HepG2 (cell line): ENCODE data around the gene WNT3. TPM values are rescaled to one million over a fixed set of nuclear protein-coding genes. Genes with fewer than 3 reads are reported as not detected.

Experiments used
- ATAC-seq: fragments of 200-7000 bp; cut with Tn5 transposase; 3 replicates; pipeline ENCODE4 v1.9.1; 2020; ENCODE audit warnings: mild to moderate bottlenecking, moderate library complexity
- BruUV-seq: library from RNA; stranded (reverse); fragments of 400-500 nt; replicated peaks from 2 replicates; lab custom pipeline; 2021; lab: Mats Ljungman, UMichigan
- CTCF ChIA-PET: fragments of 300-600 bp; formaldehyde crosslinking; extraction: SDS; loops from one replicate; lab custom pipeline; 2021; ENCODE audit warnings: low total read pairs, inconsistent platforms, low intra/inter-chr PET ratio; lab: Yijun Ruan, JAX
- POLR2A ChIA-PET: fragments of 350-600 bp; sonication (Branson Sonifier 250); formaldehyde crosslinking; loops from one replicate; lab custom pipeline; 2020; ENCODE audit warnings: antibody characterized with exemption, inconsistent platforms; lab: Yijun Ruan, JAX
- DNase-seq: peaks from one replicate; pipeline ENCODE4 v3.0.0-alpha.2; 2015; ENCODE audit warnings: low spot score
- FAIRE-seq: peaks from 3 replicates; lab custom pipeline; 2011; peaks lifted over from hg19 to GRCh38; lab: Jason Lieb, UNC
- H2AFZ ChIP-seq: one replicate; pipeline ENCODE4 v1.6.1; 2011; ENCODE audit warnings: low read length, inconsistent platforms
- H3K27ac ChIP-seq: fragments of 300-600 bp; 3 replicates; pipeline ENCODE4 v1.8.0; 2011; ENCODE audit warnings: mixed run types, mild to moderate bottlenecking, mixed read lengths, low read length, inconsistent platforms; ENCODE audit not compliant: insufficient read depth; ENCODE audit errors: extremely low read length
- H3K27me3 ChIP-seq, 2 experiments: fragments of 200-600 bp in 1 of 2; 2 replicates in 1 of 2; 3 replicates in 1 of 2; pipeline versions ENCODE4 v1.6.0 to v1.8.0; 2011; ENCODE audit warnings: low read length in 2 of 2, mild to moderate bottlenecking in 2 of 2, moderate library complexity in 2 of 2, inconsistent platforms in 1 of 2; ENCODE audit not compliant: insufficient read depth in 2 of 2, control insufficient read depth in 1 of 2
- H3K36me3 ChIP-seq, 2 experiments: fragments of 200-600 bp in 1 of 2; replicated peaks in 1 of 2; 2 replicates in 1 of 2; 3 replicates in 1 of 2; pipeline versions ENCODE4 v1.5.1 to v1.8.0; 2011; ENCODE audit warnings: low read length in 2 of 2, inconsistent platforms in 1 of 2; ENCODE audit not compliant: insufficient read depth in 2 of 2, control insufficient read depth in 1 of 2
- H3K4me1 ChIP-seq: 2 replicates; pipeline ENCODE4 v1.5.1; 2012; ENCODE audit warnings: low read length, inconsistent platforms; ENCODE audit not compliant: insufficient read depth
- H3K4me2 ChIP-seq: 2 replicates; pipeline ENCODE4 v1.6.0; 2011; ENCODE audit warnings: low read depth, low read length, inconsistent platforms
- H3K4me3 ChIP-seq, 3 experiments: fragments of 200-600 bp in 1 of 3; sonication (generic), shearing (Covaris generic) in 1 of 3; replicated peaks in 1 of 3; 2 replicates each; pipeline ENCODE4 v1.5.1; 2011 to 2016; ENCODE audit warnings: low read length in 3 of 3, inconsistent platforms in 2 of 3, low read depth in 2 of 3, mild to moderate bottlenecking in 2 of 3, control low read depth in 1 of 3, mixed read lengths in 1 of 3; ENCODE audit not compliant: insufficient read depth in 1 of 3
- H3K79me2 ChIP-seq: one replicate; pipeline ENCODE4 v1.6.1; 2011; ENCODE audit warnings: low read length, inconsistent platforms; ENCODE audit not compliant: insufficient read depth
- H3K9ac ChIP-seq: 2 replicates; pipeline ENCODE4 v1.6.0; 2011; ENCODE audit warnings: mild to moderate bottlenecking, low read depth, low read length, inconsistent platforms; ENCODE audit not compliant: insufficient read depth
- H3K9me3 ChIP-seq: 2 replicates; pipeline ENCODE4 v1.5.1; 2012; ENCODE audit warnings: mild to moderate bottlenecking, low read length
- H4K20me1 ChIP-seq: 2 replicates; pipeline ENCODE4 v1.6.0; 2011; ENCODE audit warnings: inconsistent platforms, mild to moderate bottlenecking, low read length, moderate library complexity; ENCODE audit not compliant: insufficient read depth
- BRCA1 ChIP-seq: sonication (generic); formaldehyde crosslinking; IDR thresholded peaks from 2 replicates; pipeline ENCODE4 v1.4.0; 2020; ENCODE audit warnings: missing genetic modification reagents
- HNF1A ChIP-seq, 2 experiments: sonication (generic) in 1 of 2; formaldehyde crosslinking in 1 of 2; IDR thresholded peaks; 2 replicates each; pipeline versions ENCODE4 v1.4.0 to v1.6.1; 2016 to 2020; ENCODE audit warnings: borderline replicate concordance in 1 of 2, low read depth in 1 of 2, mild to moderate bottlenecking in 1 of 2, missing genetic modification reagents in 1 of 2
- NCOA1 ChIP-seq: sonication (generic); formaldehyde crosslinking; IDR thresholded peaks from 2 replicates; pipeline ENCODE4 v1.9.0; 2021; ENCODE audit warnings: missing genetic modification reagents
- NFKB2 ChIP-seq: sonication (generic); formaldehyde crosslinking; IDR thresholded peaks from 2 replicates; pipeline ENCODE4 v1.4.0; 2020; ENCODE audit warnings: missing genetic modification reagents, borderline replicate concordance
- PRDM15 ChIP-seq: sonication (generic); formaldehyde crosslinking; IDR thresholded peaks from 2 replicates; pipeline ENCODE4 v1.4.0; 2020; ENCODE audit warnings: missing genetic modification reagents
- TARDBP ChIP-seq: sonication (generic); formaldehyde crosslinking; IDR thresholded peaks from 2 replicates; pipeline ENCODE4 v1.8.0; 2022; ENCODE audit warnings: mild to moderate bottlenecking, missing genetic modification reagents
- ZBTB34 ChIP-seq: sonication (generic); formaldehyde crosslinking; IDR thresholded peaks from 2 replicates; pipeline ENCODE4 v1.8.0; 2022; ENCODE audit warnings: mild to moderate bottlenecking, missing genetic modification reagents
- ZNF274 ChIP-seq: sonication (generic); formaldehyde crosslinking; IDR thresholded peaks from 2 replicates; pipeline ENCODE4 v1.5.1; 2020; ENCODE audit warnings: mild to moderate bottlenecking, missing genetic modification reagents
- ZNF737 ChIP-seq: sonication (generic); formaldehyde crosslinking; IDR thresholded peaks from 2 replicates; pipeline ENCODE4 v1.5.0; 2020; ENCODE audit warnings: missing genetic modification reagents, mild to moderate bottlenecking, borderline replicate concordance
- ZSCAN12 ChIP-seq: sonication (generic); formaldehyde crosslinking; IDR thresholded peaks from 2 replicates; pipeline ENCODE4 v1.9.0; 2021; ENCODE audit warnings: mild to moderate bottlenecking, missing genetic modification reagents
- in situ Hi-C: cut with HindIII; loops from 2 replicates; pipeline ENCODE4 v1.10.0; 2017; ENCODE audit warnings: low pct_unique_long_range_greater_than_20kb; ENCODE audit not compliant: extremely low pct_ligation_motif_present
- intact Hi-C: fragments of 100-400 bp; cut with micrococcal nuclease; formaldehyde crosslinking; loops from one replicate; pipeline ENCODE4 v1.10.0; 2022; ENCODE audit not compliant: unreplicated experiment
- polyA plus RNA-seq, 8 experiments: library from polyadenylated mRNA; depleted of rRNA in 3 of 8; stranded (reverse) in 7 of 8; unstranded in 1 of 8; fragments of >200 nt; fragmentation: Illumina TruSeq in 4 of 8; extraction: Trizol in 4 of 8; gene quantifications; 2 replicates each; pipeline versions ENCODE4 v1.2.1 to v1.2.3, GENCODE V29; 2011 to 2016; ENCODE audit warnings: low read depth in 4 of 8, missing spikeins in 1 of 8, mixed read lengths in 1 of 8; ENCODE audit not compliant: insufficient read depth in 1 of 8
- total RNA-seq, 5 experiments: library from RNA; depleted of rRNA; stranded (reverse); fragments of >200 nt; fragmentation: Illumina TruSeq; extraction: Trizol; gene quantifications; 2 replicates each; pipeline ENCODE4 v1.2.3, GENCODE V29; 2016; ENCODE audit warnings: low read depth in 1 of 5

Gene WNT3
- total and polyA plus RNA-seq, 2 of the 13 experiments (the other 11 are each of a cell fraction or from before 2014, with no cell fraction given): 8.5 to 10.3 TPM

GRCh38 chr17:46739982-46740381 lies 78.5 kb downstream of the WNT3 start:
- in situ Hi-C loops (loop anchor here (10.0 kb wide), 1 partner anchor 45 kb away; no protein-coding TSS in a partner anchor), intact Hi-C loops (no loop called here)
- no peaks in the 10 kb centered on the region for H3K27me3 ChIP-seq
- ChIA-PET CTCF (no interaction called here), POLR2A (no interaction called here)
- H4K20me1 ChIP-seq: no peaks in the 10 kb centered on the region
- H3K79me2 ChIP-seq: no peaks in the 10 kb centered on the region
- H3K36me3 ChIP-seq: no peaks in the 10 kb centered on the region; a peak in 1 of 5 replicates
- no peaks in the 10 kb centered on the region for H3K9me3 ChIP-seq
- no peak overlapping the region for H3K27ac ChIP-seq
- ATAC-seq (no peak), DNase-seq (no peak), FAIRE-seq (no peak)
- no peak overlapping the region for H3K4me3 ChIP-seq
- no peak overlapping the region for H3K4me2 ChIP-seq
- H3K4me1 ChIP-seq: no peaks in the 10 kb centered on the region
- no TSS peak for BruUV-seq
- no peak overlapping the region for H3K9ac ChIP-seq
- TF ChIP-seq PRDM15 (CRISPR knock-in tag): no peak
- no peak for TF ChIP-seq HNF1A (IDR thresholded peaks at IDR 0.05; ENCODE audit: low read depth)
- no peak for TF ChIP-seq HNF1A (CRISPR knock-in tag; IDR thresholded peaks at IDR 0.05; ENCODE audit: borderline replicate concordance)
- no peak for TF ChIP-seq ZNF737 (CRISPR knock-in tag)
- TF ChIP-seq TARDBP (CRISPR knock-in tag): no peak
- no peak for TF ChIP-seq ZNF274 (CRISPR knock-in tag)
- no peak for TF ChIP-seq ZSCAN12 (CRISPR knock-in tag)
- no peak for TF ChIP-seq ZBTB34 (CRISPR knock-in tag)
- TF ChIP-seq NCOA1: no peak
- no peak for TF ChIP-seq BRCA1
- no peak for TF ChIP-seq NFKB2 (CRISPR knock-in tag)
- H2AFZ ChIP-seq: no peak overlapping the region
